ENCODE measurements around the gene TDRD7. TPM values are rescaled to one million over a fixed set of nuclear protein-coding genes. Genes with fewer than 3 reads are reported as not detected.

The TDRD7 gene
- total and polyA plus RNA-seq, 9 of the 15 experiments (the other 6 are each of a cell fraction or from before 2014, with no cell fraction given): 2.2 to 7.7 (median 5.2) TPM

DNA sequence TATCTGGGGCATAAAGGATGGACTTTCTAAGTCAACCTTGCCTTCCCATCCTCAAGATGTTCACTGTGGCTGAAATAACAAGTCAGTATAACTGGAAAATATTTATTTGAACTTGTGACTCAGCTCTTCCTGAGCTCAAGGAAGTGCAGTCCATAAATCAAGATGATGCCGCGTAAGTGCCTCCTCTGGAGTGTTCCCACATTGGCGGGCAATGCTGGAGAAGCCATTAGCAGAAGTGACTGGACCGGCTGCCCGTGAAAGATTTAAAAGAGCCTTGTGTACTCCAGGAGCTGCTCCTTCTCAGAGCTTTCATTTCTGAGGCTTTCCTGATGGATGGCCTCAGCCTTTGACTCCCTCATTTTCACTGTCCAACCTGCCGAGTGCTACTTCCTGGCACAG lies 107.0 kb downstream of the TDRD7 start:
- Histone ChIP-seq H3K79me2 (ENCODE audit: control insufficient read depth, insufficient read depth, low read length) (peaks cover 86% of the 10 kb centered on the region), H3K27me3 (ENCODE audit: control insufficient read depth in 2 of 2, insufficient read depth in 2 of 2, low read length in 2 of 2) (no peaks in the 10 kb centered on the region), H3K9me1 (ENCODE audit: control insufficient read depth, insufficient read depth, low read length) (peaks cover 12% of the 10 kb centered on the region), H3K9ac (ENCODE audit: insufficient read depth in 1 of 2, low read depth in 2 of 2, low read length in 2 of 2) (no peak overlapping the region), H4K20me1 (replicated peaks; ENCODE audit: control insufficient read depth, insufficient read depth, low read length) (peaks cover 60% of the 10 kb centered on the region), H3K4me3 (no peak overlapping the region), H2AFZ (ENCODE audit: low read depth, low read length) (no peak overlapping the region), H3K27ac (ENCODE audit: extremely low read depth, low read depth, low read length) (no peak overlapping the region), H3K36me3 (ENCODE audit: control insufficient read depth, insufficient read depth, low read length) (peaks cover 23% of the 10 kb centered on the region; the same call in 2 of the 3 replicates), H3K4me1 (replicated peaks in 1 of 2; ENCODE audit: control insufficient read depth in 2 of 2, insufficient read depth in 2 of 2, low read length in 2 of 2) (peaks cover 16 to 32% of the 10 kb centered on the region in 2 experiments), H3K4me2 (ENCODE audit: insufficient read depth, low read length) (peak overlapping the region; percentile 33), H3K9me3 (replicated peaks; ENCODE audit: control insufficient read depth, insufficient read depth, low read depth, low read length) (no peaks in the 10 kb centered on the region)
- DNase-seq (ENCODE audit: extremely low read depth in 1 of 4, low spot score in 3 of 4) (peak in 2 of 4 experiments; percentile 59 to 61), FAIRE-seq (peak; percentile 57), ATAC-seq (peak; percentile 72)
- ChIA-PET CTCF (ENCODE audit: low intra/inter-chr PET ratio) (no interaction called here), POLR2A (interaction anchor here (0.8 to 4.7 kb wide), 7 partner anchors 8 to 51 kb away, joined by 3 to 29 read pairs (median 5); no protein-coding TSS in a partner anchor)
- intact Hi-C loops (cut with micrococcal nuclease) (no loop called here), in situ Hi-C loops (cut with MboI) (no loop called here)
- 14% methylated on average over 6 of the region's 6 CpGs for WGBS (ENCODE audit: insufficient coverage, low coverage, missing lambda C conversion rate)
- BruUV-seq (replicated peaks): no TSS peak
- no peak for TF ChIP-seq ZFP1 (CRISPR knock-in tag; IDR thresholded peaks at IDR 0.05)
- 0 out of 2 replicates have a peak, but pooled peaks have one; percentile 12 for TF ChIP-seq JUN (IDR thresholded peaks at IDR 0.05; ENCODE audit: borderline replicate concordance, low read depth, low read length)
- TF ChIP-seq JUN (CRISPR knock-in tag; IDR thresholded peaks at IDR 0.05; ENCODE audit: borderline replicate concordance): no peak
- TF ChIP-seq ZSCAN32 (CRISPR knock-in tag; IDR thresholded peaks at IDR 0.05): peak; percentile 88
- TF ChIP-seq GABPB1 (CRISPR knock-in tag; IDR thresholded peaks at IDR 0.05): no peak
- TF ChIP-seq DMBX1 (CRISPR knock-in tag; IDR thresholded peaks at IDR 0.05; ENCODE audit: borderline replicate concordance): no peak
- TF ChIP-seq IFI16 (CRISPR knock-in tag; IDR thresholded peaks at IDR 0.05): no peak
- no peak for TF ChIP-seq TSC22D4 (tag; IDR thresholded peaks at IDR 0.05)
- no peak for TF ChIP-seq HLTF (IDR thresholded peaks at IDR 0.05)
- no peak for TF ChIP-seq SMAD1 (IDR thresholded peaks at IDR 0.05; ENCODE audit: low read depth, low read length, partially characterized antibody)
- TF ChIP-seq RCOR1 (IDR thresholded peaks at IDR 0.05; ENCODE audit: borderline replicate concordance in 1 of 2, low read depth in 2 of 2, low read length in 2 of 2): 0 out of 4 replicates have a peak, but pooled peaks of 1 of the 2 experiments have one; percentile 33
- TF ChIP-seq, protein P1, sequence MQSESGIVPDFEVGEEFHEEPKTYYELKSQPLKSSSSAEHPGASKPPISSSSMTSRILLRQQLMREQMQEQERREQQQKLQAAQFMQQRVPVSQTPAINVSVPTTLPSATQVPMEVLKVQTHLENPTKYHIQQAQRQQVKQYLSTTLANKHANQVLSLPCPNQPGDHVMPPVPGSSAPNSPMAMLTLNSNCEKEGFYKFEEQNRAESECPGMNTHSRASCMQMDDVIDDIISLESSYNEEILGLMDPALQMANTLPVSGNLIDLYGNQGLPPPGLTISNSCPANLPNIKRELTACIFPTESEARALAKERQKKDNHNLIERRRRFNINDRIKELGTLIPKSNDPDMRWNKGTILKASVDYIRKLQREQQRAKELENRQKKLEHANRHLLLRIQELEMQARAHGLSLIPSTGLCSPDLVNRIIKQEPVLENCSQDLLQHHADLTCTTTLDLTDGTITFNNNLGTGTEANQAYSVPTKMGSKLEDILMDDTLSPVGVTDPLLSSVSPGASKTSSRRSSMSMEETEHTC (IDR thresholded peaks at IDR 0.05): no peak
- no peak for TF ChIP-seq NEUROD1 (IDR thresholded peaks at IDR 0.05; ENCODE audit: borderline replicate concordance, low read depth, low read length, partially characterized antibody)
- TF ChIP-seq ZKSCAN8 (CRISPR knock-in tag; IDR thresholded peaks at IDR 0.05): no peak
- TF ChIP-seq BACH1 (tag; IDR thresholded peaks at IDR 0.05): peak; percentile 79; the same call in 1 of the 2 replicates
- TF ChIP-seq YY1 (IDR thresholded peaks at IDR 0.05; ENCODE audit: borderline replicate concordance in 1 of 3, control insufficient read depth in 1 of 3, extremely low read depth in 1 of 3, insufficient read depth in 3 of 3, insufficient read length in 1 of 3, insufficient replicate concordance in 2 of 3, low read depth in 1 of 3, low read length in 2 of 3): peak in 1 of 3 experiments; percentile 51
- TF ChIP-seq ARID1B (IDR thresholded peaks at IDR 0.05): peak; percentile 59
- no peak for TF ChIP-seq MYBL2 (IDR thresholded peaks at IDR 0.05; ENCODE audit: low read depth)
- no peak for TF ChIP-seq MYBL2 (CRISPR knock-in tag; IDR thresholded peaks at IDR 0.05; ENCODE audit: borderline replicate concordance)
- TF ChIP-seq TCF7L2 (IDR thresholded peaks at IDR 0.05; ENCODE audit: low read depth, low read length): no peak
- peak; percentile 57; the same call in 1 of the 2 replicates for TF ChIP-seq ZNF316 (IDR thresholded peaks at IDR 0.05)
- TF ChIP-seq ZNF586 (CRISPR knock-in tag; conservative IDR thresholded peaks at IDR 0.05): no peak
- TF ChIP-seq DIDO1 (tag; IDR thresholded peaks at IDR 0.05; ENCODE audit: low read depth): no peak
- no peak for TF ChIP-seq ZKSCAN3 (CRISPR knock-in tag; IDR thresholded peaks at IDR 0.05)
- TF ChIP-seq TCF3 (CRISPR knock-in tag; IDR thresholded peaks at IDR 0.05): peak; percentile 33; the same call in 1 of the 2 replicates

Measured in K562 (cell line).